ENCODE results near the gene CCBE1.
"Not testable (repeated sequence)": the region's sequence is repeated elsewhere in the genome, so short reads cannot be mapped to it uniquely, and the experiment has no call there.

Gene CCBE1

DNA sequence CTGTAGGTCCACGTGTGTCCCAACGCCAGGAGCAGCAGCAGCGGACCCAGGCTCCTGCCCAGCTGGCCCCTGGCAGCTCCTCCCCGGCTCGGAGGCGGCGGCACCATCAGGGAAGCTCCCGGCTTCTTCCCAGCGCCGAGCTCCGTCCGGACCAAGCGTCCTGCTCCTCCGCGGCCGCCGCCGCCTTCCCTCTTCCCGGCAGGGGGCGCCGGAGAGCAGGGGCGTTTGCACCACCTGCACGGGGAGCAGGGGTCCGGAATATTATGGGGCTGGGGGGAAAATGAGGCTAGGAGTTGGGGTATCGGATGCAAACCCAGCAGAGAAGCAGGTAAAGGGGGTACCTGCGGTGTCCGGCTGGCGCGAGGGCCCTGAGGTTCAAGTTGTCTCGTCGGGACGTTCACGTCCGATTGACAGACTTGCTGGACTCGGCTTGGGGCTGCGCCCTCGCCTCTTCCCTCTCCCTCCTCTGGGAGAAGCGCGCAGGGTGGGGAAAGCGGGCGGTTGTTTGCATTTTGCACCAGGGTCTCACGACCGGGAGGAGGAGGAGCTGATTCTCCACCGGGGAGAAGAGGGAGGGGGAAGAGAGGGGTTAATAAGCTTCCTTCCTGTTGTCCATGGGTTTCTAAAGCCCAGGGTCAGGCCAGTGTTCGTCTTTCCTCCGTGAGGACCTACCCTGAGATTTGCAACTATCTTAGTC, at the start of gene CCBE1:
Gene CCBE1 (minus strand): TSS at position 188 of the 697 bp plus-strand sequence.
- DNase-seq = peak; percentile 75

DNA sequence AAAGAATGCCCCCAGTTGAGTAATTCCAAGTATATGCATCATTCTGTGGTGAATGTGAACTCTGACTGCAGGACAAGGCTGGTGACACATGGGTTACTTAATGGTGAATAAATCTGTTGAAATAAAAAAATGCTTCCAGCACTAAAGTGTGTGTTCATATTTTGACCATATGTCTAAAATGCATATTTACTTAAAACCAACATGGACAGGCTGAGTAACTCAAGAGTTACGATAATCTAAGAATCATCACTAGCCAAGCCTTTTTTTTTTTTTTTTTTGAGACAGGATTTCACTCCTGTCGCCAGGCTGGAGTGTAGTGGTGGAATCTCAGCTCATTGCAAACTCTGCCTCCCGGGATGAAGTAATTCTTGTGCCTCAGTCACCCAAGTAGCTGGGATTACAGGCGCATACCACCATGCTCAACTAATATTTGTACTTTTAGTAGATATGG, 47.1 kb upstream of the CCBE1 start:
- DNase-seq = peak; percentile 99

DNA sequence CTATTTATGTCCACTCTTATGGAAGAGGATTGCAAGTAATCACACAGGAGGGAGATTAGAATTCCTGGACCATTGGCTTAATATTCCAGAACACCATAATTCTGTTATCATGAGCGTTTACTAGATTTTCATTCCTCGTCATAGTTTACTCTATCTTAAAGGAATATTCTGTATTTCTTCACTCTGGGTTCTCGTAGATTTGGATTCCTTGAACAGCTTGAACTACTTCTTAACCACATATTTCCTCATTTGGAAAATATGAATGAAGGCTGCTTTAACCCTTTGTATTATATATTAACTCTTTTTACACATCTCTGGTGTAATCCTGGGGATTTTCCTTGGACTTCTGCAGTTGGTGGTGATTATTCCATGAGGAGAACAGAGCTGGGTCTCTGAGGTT, 46.3 kb upstream of the CCBE1 start:
- DNase-seq = peak; percentile 82

- peak; percentile 91 for DNase-seq
Observed at GRCh38 chr18:59742325-59743111, 45.3 kb upstream of the CCBE1 start.

GRCh38 chr18:59740141-59740540, 42.9 kb upstream of the CCBE1 start:
- DNase-seq = no peak

- no peak for DNase-seq
Observed at GRCh38 chr18:59737776-59738300, 40.6 kb upstream of the CCBE1 start.

GRCh38 chr18:59737335-59737734, 40.1 kb upstream of the CCBE1 start:
- not testable (repeated sequence) for DNase-seq

DNA sequence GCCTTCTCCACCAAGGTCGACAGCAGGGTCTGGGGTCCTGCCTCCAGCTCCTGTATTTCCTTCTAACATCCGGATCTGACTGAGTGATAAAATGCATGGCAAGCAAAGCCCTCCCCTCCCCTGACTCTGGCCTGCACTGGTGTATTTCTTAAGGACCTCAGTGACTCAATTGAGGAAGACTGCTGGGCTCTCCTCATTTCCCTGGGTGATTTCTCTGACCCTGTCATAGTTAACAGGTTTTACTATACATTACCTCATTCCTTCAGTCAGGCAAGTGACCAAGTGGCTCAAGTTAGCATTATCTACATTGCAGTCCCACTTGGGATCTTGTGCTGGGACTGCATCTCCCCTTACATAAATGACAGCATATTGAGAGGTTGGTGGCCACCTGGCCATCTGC, 38.8 kb upstream of the CCBE1 start:
- DNase-seq = no peak

- DNase-seq = no peak
Observed at GRCh38 chr18:59735269-59735860, 38.1 kb upstream of the CCBE1 start.

DNA sequence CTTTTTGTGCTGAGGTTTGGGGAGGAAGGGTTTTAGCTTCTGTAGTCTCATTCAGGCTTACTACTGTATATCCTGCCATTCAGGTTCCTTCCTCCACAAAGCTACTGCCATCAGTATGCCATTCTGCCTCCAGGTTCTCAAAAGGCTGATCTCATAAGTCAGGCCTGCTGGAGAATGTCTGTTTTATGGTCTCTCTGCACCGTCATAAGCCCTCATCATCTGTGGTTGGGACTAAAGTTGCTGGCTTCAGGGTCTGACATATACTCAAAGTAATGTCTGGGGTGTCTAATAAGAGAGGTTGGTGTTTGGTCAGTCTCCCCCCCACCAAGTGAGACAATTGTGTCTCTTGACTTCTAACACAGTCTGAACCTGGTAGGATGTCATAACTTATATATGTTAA, 36.2 kb upstream of the CCBE1 start:
- DNase-seq = peak; percentile 76

- DNase-seq = no peak
Observed at GRCh38 chr18:59730896-59731295, 33.7 kb upstream of the CCBE1 start.

DNA sequence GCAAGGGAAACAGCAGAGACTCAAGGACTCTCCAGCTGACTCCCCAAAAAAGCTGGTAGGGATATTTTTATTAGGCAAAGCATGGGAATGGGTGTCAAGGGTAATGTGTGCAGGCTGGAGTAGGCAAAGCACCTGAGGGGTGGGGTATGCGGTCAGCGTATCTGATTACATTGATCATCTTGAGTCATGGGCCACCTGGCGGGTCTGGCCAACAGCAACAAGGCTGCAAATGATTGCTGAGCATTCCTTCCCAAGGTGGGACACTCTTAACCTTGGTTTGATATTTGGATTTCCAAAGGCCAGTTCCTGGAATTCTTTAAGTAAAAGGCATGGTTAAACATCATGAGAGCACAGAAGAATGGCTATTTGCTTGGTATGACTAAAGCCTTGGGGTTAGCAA, 32.6 kb upstream of the CCBE1 start:
- DNase-seq = no peak

DNA sequence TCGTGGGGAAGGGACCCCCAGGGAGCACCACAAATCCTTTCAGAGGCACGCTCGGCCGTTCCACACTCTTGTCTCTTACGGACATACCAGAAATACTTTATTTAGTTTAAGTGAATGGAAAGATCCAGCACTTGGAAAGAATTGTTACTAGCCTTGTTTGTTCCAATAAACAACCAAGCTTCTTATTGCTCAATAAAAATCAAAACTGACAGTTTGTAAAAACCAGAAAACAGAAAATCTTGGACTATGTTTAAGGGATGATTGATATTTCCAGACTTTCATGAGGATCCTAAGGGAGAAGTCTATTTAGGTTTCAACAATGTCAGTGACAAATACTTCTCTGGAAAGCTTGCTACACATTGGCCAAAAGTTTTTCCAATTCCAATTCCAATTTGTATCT, 31.6 kb upstream of the CCBE1 start:
- DNase-seq = no peak

DNA sequence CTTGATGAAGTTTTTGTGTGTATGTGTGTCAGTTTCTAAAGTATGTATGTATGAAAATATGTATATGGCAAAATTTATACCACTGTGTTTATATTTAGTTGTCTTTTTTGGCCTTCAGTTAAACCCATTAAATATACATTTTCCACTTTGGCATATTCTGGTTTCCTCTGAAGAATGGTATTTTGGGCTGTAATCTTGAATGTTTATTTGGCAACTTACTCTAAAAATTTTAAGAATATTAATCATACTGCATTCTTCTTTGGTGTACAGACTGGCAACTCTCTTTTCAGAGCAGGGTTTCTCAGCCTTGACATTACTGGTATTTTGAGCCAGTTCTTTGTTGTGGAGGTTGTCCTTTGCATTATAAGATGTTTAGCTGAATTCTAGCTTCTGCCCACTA, 27.9 kb upstream of the CCBE1 start:
- DNase-seq = peak; percentile 58

DNA sequence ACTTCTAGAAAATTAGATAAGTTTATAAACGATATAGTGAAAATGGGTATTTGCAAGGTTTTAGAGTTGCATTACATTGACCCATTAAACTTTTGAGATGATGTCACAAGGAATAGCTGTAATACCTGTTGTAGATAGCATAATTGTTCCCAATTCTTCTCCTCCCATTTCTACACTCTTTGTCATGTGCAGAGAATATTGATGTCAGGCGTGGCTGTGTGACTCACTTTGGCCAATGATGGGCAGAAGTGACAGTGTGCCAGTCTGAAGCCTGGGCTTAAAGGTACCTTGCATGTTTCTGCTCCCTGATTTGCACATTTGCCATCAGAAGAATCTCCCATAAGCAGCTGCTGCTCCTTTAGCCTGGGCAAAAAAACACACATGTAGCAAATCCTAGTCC, 26.9 kb upstream of the CCBE1 start:
- no peak for DNase-seq

DNA sequence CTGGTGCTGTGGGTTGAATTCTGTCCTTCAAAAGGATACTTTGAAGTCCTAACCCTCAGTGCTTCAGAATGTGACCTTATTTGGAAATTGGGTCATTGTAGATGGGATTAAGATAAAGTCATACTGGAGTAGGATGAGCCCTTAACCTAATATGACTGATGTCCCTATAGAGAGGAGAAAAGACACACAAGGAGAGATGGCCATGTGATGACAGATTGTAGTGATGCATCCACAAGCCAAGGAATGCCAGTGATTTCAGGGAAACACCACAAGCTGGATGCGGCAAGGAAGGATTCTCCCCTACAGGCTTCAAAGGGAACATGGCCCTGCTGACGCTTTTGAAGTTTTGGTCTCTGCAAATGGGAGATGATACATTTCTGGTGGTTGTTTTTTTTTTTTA, 24.7 kb upstream of the CCBE1 start:
- no peak for DNase-seq

DNA sequence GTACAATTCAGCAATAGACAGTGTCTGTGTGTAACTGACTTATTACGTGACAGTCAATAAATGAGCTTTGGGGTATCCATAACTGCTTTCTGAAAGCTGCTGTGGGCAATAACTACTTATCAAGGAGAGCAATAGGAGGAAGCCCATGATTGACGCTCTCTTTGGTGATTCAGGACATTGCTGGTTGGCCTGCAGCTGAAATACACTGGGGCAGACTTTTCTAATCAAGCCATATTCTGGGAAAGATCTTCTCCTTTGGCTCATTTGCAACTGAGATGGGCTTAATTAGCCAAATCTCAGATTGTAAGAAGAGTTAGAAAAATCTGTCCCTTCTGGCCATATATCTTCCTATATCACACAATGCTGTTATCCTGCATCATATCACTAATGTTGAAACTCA, 24.0 kb upstream of the CCBE1 start:
- DNase-seq = no peak

GRCh38 chr18:59719544-59720181, 22.4 kb upstream of the CCBE1 start:
- DNase-seq = peak; percentile 91

- peak; percentile 49 for DNase-seq
Observed at GRCh38 chr18:59718464-59719157, 21.4 kb upstream of the CCBE1 start.

DNA sequence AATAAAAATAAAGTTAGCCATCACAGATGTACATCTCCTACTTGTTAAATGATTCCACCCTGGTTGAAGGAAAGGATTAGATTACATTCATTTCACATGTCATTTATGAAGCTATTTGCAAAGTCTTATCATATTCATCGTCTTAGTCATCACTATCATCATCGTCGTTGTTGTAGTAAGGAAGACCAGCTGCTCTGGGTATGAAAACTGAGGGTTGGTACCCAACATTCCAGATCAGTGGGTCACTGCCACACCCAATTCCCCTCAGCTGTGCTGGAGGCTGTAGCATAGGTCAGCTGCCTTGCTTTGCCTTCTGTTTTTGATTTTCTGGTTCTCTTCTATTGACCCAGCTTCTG, 20.9 kb upstream of the CCBE1 start:
- DNase-seq = peak; percentile 98

DNA sequence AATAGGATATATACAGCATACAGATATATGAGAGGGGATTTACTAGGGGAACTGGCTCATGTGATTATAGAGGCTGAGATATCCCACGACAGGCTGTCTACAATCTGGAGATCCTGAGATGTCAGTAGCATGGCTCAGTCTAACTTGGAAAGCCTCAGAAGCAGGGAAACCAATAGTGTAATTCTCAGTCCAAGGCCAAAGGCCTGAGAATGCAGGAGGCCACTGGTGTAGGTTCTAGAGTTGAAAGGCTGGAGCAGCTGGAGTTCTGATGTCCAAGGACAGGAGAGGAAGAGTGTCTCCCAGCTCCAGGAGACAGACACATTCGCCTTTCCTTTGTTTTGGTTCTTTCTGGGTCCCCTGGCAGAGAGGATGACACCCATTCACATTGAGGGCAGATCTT, 20.1 kb upstream of the CCBE1 start:
- no peak for DNase-seq

- DNase-seq = peak; percentile 94
Observed at GRCh38 chr18:59715966-59716369, 18.7 kb upstream of the CCBE1 start.

DNA sequence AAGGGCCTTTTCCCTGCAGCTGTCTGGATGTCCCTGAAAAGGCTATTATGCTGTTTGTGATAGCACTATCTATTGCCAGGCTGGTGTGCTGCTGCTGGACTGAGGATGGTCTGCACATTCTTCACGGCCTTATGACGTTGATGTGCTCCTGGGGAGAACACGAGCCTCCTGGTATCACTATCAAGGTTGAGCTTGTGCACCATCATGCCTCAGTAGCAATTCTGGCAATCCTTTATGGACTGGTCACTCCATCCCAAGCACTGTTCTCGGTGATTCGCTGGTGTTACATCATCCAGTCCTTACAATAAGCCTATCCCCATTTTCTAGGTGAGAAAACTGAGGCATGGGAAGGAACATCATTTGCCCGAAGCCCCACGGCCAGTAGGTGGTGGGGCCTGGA, 18.2 kb upstream of the CCBE1 start:
- DNase-seq = peak; percentile 27
